OCI-LY7 (cell line): Measurements from ENCODE around the gene SMARCA2.

Source experiments
- EZH2phosphoT487 ChIP-seq: fragments of 200-600 bp; sonication (generic); IDR thresholded peaks from 2 replicates; pipeline ENCODE4 v1.6.1; 2018; ENCODE audit warnings: low read depth, borderline replicate concordance, mild to moderate bottlenecking, mixed run types, antibody characterized with exemption, low read length, moderate library complexity, mixed read lengths
- TF ChIP-seq, protein P1 (sequence below): fragments of 200-600 bp; sonication (generic); conservative IDR thresholded peaks from 2 replicates; pipeline ENCODE4 v1.5.1; 2014; ENCODE audit warnings: mild to moderate bottlenecking, antibody characterized with exemption, low read length, moderate library complexity, mixed read lengths

DNA sequence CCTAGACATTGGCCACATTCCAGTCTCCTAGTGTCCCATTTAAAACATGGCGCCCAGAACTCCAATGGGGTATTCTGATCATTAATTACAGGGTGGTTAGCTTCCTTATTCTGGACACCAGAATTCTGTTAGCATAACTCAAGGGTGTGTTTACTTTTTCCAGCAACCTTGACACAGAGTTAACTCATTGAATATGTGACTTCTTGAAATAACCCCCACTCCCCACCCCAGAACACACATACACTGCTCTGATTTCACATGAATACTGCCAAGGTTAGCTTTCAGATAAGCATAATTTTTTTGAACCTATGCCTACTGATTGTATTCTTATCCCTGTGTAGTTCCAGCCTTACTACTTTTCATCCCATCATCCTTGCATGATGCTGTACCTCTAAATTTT, 151.1 kb downstream of the SMARCA2 start:
- TF ChIP-seq, protein P1, sequence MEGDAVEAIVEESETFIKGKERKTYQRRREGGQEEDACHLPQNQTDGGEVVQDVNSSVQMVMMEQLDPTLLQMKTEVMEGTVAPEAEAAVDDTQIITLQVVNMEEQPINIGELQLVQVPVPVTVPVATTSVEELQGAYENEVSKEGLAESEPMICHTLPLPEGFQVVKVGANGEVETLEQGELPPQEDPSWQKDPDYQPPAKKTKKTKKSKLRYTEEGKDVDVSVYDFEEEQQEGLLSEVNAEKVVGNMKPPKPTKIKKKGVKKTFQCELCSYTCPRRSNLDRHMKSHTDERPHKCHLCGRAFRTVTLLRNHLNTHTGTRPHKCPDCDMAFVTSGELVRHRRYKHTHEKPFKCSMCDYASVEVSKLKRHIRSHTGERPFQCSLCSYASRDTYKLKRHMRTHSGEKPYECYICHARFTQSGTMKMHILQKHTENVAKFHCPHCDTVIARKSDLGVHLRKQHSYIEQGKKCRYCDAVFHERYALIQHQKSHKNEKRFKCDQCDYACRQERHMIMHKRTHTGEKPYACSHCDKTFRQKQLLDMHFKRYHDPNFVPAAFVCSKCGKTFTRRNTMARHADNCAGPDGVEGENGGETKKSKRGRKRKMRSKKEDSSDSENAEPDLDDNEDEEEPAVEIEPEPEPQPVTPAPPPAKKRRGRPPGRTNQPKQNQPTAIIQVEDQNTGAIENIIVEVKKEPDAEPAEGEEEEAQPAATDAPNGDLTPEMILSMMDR, result no peak
- no peak for TF ChIP-seq EZH2phosphoT487
